ENCODE results near the gene OXNAD1.

The OXNAD1 gene

GRCh38 chr3:16329036-16329825 lies 64.2 kb downstream of the OXNAD1 start:
- no peak for DNase-seq

GRCh38 chr3:16329826-16330129 lies 64.8 kb downstream of the OXNAD1 start:
- DNase-seq: no peak

- no peak for DNase-seq
Measured at GRCh38 chr3:16330351-16330750, 65.3 kb downstream of the OXNAD1 start.

- DNase-seq: no peak
Measured at GRCh38 chr3:16331319-16331883, 66.4 kb downstream of the OXNAD1 start.

GRCh38 chr3:16332904-16333426 lies 68.0 kb downstream of the OXNAD1 start:
- DNase-seq: no peak

GRCh38 chr3:16334909-16335308 lies 69.9 kb downstream of the OXNAD1 start:
- no peak for DNase-seq

GRCh38 chr3:16335333-16335732 lies 70.3 kb downstream of the OXNAD1 start:
- DNase-seq: no peak

GRCh38 chr3:16335772-16336645 lies 71.0 kb downstream of the OXNAD1 start:
- no peak for DNase-seq

GRCh38 chr3:16336825-16337224 lies 71.8 kb downstream of the OXNAD1 start:
- no peak for DNase-seq

GRCh38 chr3:16337856-16338540 lies 73.0 kb downstream of the OXNAD1 start:
- no peak for DNase-seq

- DNase-seq: no peak
Measured at GRCh38 chr3:16338999-16339398, 74.0 kb downstream of the OXNAD1 start.

- no peak for DNase-seq
Measured at GRCh38 chr3:16343101-16343500, 78.1 kb downstream of the OXNAD1 start.

GRCh38 chr3:16346413-16347081 lies 81.5 kb downstream of the OXNAD1 start:
- no peak for DNase-seq

GRCh38 chr3:16347548-16347947 lies 82.5 kb downstream of the OXNAD1 start:
- DNase-seq: no peak

- DNase-seq: no peak
Measured at GRCh38 chr3:16349986-16350596, 85.1 kb downstream of the OXNAD1 start.

- DNase-seq: no peak
Measured at GRCh38 chr3:16350597-16351318, 85.7 kb downstream of the OXNAD1 start.

GRCh38 chr3:16352428-16352827 lies 87.4 kb downstream of the OXNAD1 start:
- DNase-seq: no peak

- DNase-seq: no peak
Measured at GRCh38 chr3:16354291-16354690, 89.3 kb downstream of the OXNAD1 start.

Measured in DMS153 (cell line).